SK-N-SH treated with all-trans-retinoic acid at 6 μM for 48 hours (cell line): ENCODE data around the gene TUT7.

Source experiments
- ATAC-seq: fragments of 200-7000 bp; cut with Tn5 transposase; 3 replicates; pipeline ENCODE4 v1.9.1; 2020; ENCODE audit warnings: mild to moderate bottlenecking, moderate library complexity
- ARNTL ChIP-seq: fragments of 450-650 bp; formaldehyde crosslinking; IDR thresholded peaks from 2 replicates; pipeline ENCODE4 v1.5.0; 2020; ENCODE audit warnings: low read depth, mild to moderate bottlenecking, moderate library complexity, borderline replicate concordance
- BACH2 ChIP-seq: fragments of 250-450 bp; sonication (Bioruptor Pico); IDR thresholded peaks from 2 replicates; pipeline ENCODE4 v1.9.0; 2021; ENCODE audit warnings: mild to moderate bottlenecking, borderline replicate concordance
- CSRNP3 ChIP-seq: fragments of 250-450 bp; sonication (Bioruptor Pico); IDR thresholded peaks from 2 replicates; pipeline ENCODE4 v1.5.1; 2021; ENCODE audit warnings: mild to moderate bottlenecking, moderate library complexity
- ESRRG ChIP-seq: fragments of 250-450 bp; sonication (Bioruptor Pico); IDR thresholded peaks from 2 replicates; pipeline ENCODE4 v1.6.1; 2021; ENCODE audit warnings: mild to moderate bottlenecking
- GLIS3 ChIP-seq: fragments of 250-450 bp; sonication (Bioruptor Pico); IDR thresholded peaks from 2 replicates; pipeline ENCODE4 v1.5.0; 2020; ENCODE audit warnings: mild to moderate bottlenecking, moderate library complexity
- ISL1 ChIP-seq: fragments of 250-450 bp; sonication (Bioruptor Pico); IDR thresholded peaks from 2 replicates; pipeline ENCODE4 v2.1.2; 2022; ENCODE audit warnings: mild to moderate bottlenecking, moderate library complexity
- OSR1 ChIP-seq: fragments of 250-450 bp; sonication (Bioruptor Pico); IDR thresholded peaks from 2 replicates; pipeline ENCODE4 v1.8.0; 2022; ENCODE audit warnings: moderate library complexity, mild to moderate bottlenecking, inconsistent platforms
- PATZ1 ChIP-seq: fragments of 250-450 bp; sonication (Bioruptor Pico); IDR thresholded peaks from 2 replicates; pipeline ENCODE4 v1.8.0; 2020; ENCODE audit warnings: mild to moderate bottlenecking, moderate library complexity, borderline replicate concordance
- PPARA ChIP-seq: fragments of 250-450 bp; sonication (Bioruptor Pico); IDR thresholded peaks from 2 replicates; pipeline ENCODE4 v1.5.0; 2020; ENCODE audit warnings: mild to moderate bottlenecking, borderline replicate concordance
- SNAI2 ChIP-seq: fragments of 250-450 bp; sonication (Bioruptor Pico); IDR thresholded peaks from 2 replicates; pipeline ENCODE4 v1.5.0; 2020; ENCODE audit warnings: mild to moderate bottlenecking, moderate library complexity
- TCF4 ChIP-seq: fragments of 250-450 bp; sonication (Bioruptor Pico); IDR thresholded peaks from 2 replicates; pipeline ENCODE4 v1.8.0; 2021; ENCODE audit warnings: mild to moderate bottlenecking, moderate library complexity, borderline replicate concordance
- TOX ChIP-seq: fragments of 250-450 bp; sonication (Bioruptor Pico); IDR thresholded peaks from 2 replicates; pipeline ENCODE4 v1.8.0; 2021; ENCODE audit warnings: mild to moderate bottlenecking, moderate library complexity, borderline replicate concordance
- ZC3H10 ChIP-seq: fragments of 250-450 bp; sonication (Bioruptor Pico); IDR thresholded peaks from 2 replicates; pipeline ENCODE4 v1.5.1; 2021; ENCODE audit warnings: mild to moderate bottlenecking, moderate library complexity
- ZFP30 ChIP-seq: fragments of 450-650 bp; formaldehyde crosslinking; IDR thresholded peaks from 2 replicates; pipeline ENCODE4 v1.5.0; 2022; ENCODE audit warnings: mild to moderate bottlenecking, moderate library complexity
- ZNF565 ChIP-seq: fragments of 450-650 bp; formaldehyde crosslinking; conservative IDR thresholded peaks from 2 replicates; pipeline ENCODE4 v1.5.0; 2020; ENCODE audit warnings: low read depth, mild to moderate bottlenecking, moderate library complexity
- TF ChIP-seq, protein P1 (sequence below): fragments of 250-450 bp; sonication (Bioruptor Pico); IDR thresholded peaks from 2 replicates; pipeline ENCODE4 v1.5.0; 2020; ENCODE audit warnings: mild to moderate bottlenecking, moderate library complexity
- TF ChIP-seq, protein P2 (sequence below): fragments of 250-450 bp; sonication (Bioruptor Pico); IDR thresholded peaks from 2 replicates; pipeline ENCODE4 v1.8.0; 2021; ENCODE audit warnings: low read depth, mild to moderate bottlenecking, moderate library complexity, borderline replicate concordance
- TF ChIP-seq, protein P3 (sequence below): fragments of 250-450 bp; sonication (Bioruptor Pico); IDR thresholded peaks from 2 replicates; pipeline ENCODE4 v1.5.1; 2020; ENCODE audit warnings: low read depth, mild to moderate bottlenecking, moderate library complexity

Gene TUT7

GRCh38 chr9:86344818-86345217 is 9.4 kb downstream of the TUT7 start:
- TF ChIP-seq BACH2 (CRISPR knock-in tag) = no peak
- no peak for TF ChIP-seq GLIS3
- no peak for TF ChIP-seq PPARA
- no peak for TF ChIP-seq PATZ1 (CRISPR knock-in tag)
- no peak for TF ChIP-seq ISL1
- no peak for TF ChIP-seq ARNTL (CRISPR knock-in tag)
- no peak for TF ChIP-seq CSRNP3
- TF ChIP-seq, protein P1, sequence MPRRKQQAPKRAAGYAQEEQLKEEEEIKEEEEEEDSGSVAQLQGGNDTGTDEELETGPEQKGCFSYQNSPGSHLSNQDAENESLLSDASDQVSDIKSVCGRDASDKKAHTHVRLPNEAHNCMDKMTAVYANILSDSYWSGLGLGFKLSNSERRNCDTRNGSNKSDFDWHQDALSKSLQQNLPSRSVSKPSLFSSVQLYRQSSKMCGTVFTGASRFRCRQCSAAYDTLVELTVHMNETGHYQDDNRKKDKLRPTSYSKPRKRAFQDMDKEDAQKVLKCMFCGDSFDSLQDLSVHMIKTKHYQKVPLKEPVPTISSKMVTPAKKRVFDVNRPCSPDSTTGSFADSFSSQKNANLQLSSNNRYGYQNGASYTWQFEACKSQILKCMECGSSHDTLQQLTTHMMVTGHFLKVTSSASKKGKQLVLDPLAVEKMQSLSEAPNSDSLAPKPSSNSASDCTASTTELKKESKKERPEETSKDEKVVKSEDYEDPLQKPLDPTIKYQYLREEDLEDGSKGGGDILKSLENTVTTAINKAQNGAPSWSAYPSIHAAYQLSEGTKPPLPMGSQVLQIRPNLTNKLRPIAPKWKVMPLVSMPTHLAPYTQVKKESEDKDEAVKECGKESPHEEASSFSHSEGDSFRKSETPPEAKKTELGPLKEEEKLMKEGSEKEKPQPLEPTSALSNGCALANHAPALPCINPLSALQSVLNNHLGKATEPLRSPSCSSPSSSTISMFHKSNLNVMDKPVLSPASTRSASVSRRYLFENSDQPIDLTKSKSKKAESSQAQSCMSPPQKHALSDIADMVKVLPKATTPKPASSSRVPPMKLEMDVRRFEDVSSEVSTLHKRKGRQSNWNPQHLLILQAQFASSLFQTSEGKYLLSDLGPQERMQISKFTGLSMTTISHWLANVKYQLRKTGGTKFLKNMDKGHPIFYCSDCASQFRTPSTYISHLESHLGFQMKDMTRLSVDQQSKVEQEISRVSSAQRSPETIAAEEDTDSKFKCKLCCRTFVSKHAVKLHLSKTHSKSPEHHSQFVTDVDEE = no peak
- no peak for TF ChIP-seq ZFP30
- TF ChIP-seq, protein P2, sequence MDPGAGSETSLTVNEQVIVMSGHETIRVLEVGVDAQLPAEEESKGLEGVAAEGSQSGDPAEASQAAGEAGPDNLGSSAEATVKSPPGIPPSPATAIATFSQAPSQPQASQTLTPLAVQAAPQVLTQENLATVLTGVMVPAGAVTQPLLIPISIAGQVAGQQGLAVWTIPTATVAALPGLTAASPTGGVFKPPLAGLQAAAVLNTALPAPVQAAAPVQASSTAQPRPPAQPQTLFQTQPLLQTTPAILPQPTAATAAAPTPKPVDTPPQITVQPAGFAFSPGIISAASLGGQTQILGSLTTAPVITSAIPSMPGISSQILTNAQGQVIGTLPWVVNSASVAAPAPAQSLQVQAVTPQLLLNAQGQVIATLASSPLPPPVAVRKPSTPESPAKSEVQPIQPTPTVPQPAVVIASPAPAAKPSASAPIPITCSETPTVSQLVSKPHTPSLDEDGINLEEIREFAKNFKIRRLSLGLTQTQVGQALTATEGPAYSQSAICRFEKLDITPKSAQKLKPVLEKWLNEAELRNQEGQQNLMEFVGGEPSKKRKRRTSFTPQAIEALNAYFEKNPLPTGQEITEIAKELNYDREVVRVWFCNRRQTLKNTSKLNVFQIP (CRISPR knock-in tag) = no peak
- TF ChIP-seq TOX = no peak
- no peak for TF ChIP-seq SNAI2 (CRISPR knock-in tag)
- ATAC-seq = no peak

- TF ChIP-seq, protein P1 = no peak
- TF ChIP-seq GLIS3 (no peak), PPARA (no peak)
- no peak for ATAC-seq
These were observed 11.9 kb downstream of the TUT7 start for GRCh38 chr9:86342269-86342668.

DNA sequence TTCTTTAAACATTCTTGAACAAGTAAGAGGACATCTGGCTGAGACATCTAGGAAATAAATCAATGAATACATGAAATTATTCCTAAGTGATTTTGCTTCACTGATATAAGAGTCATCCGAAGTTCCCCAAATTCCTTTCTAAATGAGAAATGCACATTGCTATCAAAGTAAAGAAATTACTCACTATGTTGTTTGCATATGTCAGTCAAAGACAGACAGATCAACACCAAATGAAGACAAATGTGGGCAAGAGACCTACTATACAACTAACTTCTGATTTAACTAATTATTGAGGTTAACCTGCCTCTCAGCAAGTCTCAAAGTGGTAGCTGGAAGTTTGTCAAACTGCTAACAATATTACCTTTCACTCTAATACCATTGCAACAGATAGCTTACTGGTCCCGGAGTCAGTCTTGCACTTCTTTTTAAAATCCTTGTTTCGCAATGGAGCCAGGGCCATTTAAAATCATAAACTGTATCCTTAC is 13.2 kb downstream of the TUT7 start:
- ATAC-seq = peak; percentile 77

More for the DNA sequence above, 13.2 kb downstream of the TUT7 start:
- TF ChIP-seq TCF4 = no peak; the same call in 1 of the 2 replicates
- TF ChIP-seq GLIS3 = no peak
- TF ChIP-seq ZC3H10 (CRISPR knock-in tag) = no peak
- peak; percentile 99 for TF ChIP-seq ISL1
- TF ChIP-seq PPARA = no peak
- TF ChIP-seq ZNF565 (CRISPR knock-in tag) = no peak
- TF ChIP-seq ARNTL (CRISPR knock-in tag) = no peak
- TF ChIP-seq PATZ1 (CRISPR knock-in tag) = peak; percentile 58; the same call in 1 of the 2 replicates
- no peak for TF ChIP-seq SNAI2 (CRISPR knock-in tag)
- TF ChIP-seq, protein P3, sequence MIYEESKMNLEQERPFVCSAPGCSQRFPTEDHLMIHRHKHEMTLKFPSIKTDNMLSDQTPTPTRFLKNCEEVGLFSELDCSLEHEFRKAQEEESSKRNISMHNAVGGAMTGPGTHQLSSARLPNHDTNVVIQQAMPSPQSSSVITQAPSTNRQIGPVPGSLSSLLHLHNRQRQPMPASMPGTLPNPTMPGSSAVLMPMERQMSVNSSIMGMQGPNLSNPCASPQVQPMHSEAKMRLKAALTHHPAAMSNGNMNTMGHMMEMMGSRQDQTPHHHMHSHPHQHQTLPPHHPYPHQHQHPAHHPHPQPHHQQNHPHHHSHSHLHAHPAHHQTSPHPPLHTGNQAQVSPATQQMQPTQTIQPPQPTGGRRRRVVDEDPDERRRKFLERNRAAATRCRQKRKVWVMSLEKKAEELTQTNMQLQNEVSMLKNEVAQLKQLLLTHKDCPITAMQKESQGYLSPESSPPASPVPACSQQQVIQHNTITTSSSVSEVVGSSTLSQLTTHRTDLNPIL (CRISPR knock-in tag) = no peak
- TF ChIP-seq OSR1 (CRISPR knock-in tag) = no peak
- no peak for TF ChIP-seq ESRRG (CRISPR knock-in tag)
- TF ChIP-seq, protein P1 = no peak
